ENCODE measurements around the gene SCAANT1.

SCAANT1 gene

GRCh38 chr3:63933459-63933858 is 21.3 kb upstream of the SCAANT1 start:
- DNase-seq: no peak

- no peak for DNase-seq
Observed at GRCh38 chr3:63932509-63933212, 20.5 kb upstream of the SCAANT1 start.

- no peak for DNase-seq
Observed at GRCh38 chr3:63931290-63931689, 19.1 kb upstream of the SCAANT1 start.

GRCh38 chr3:63927422-63928280 is 15.5 kb upstream of the SCAANT1 start:
- DNase-seq: no peak

- DNase-seq: no peak
Observed at GRCh38 chr3:63926309-63926708, 14.1 kb upstream of the SCAANT1 start.

GRCh38 chr3:63922491-63923199 is 10.5 kb upstream of the SCAANT1 start:
- DNase-seq: no peak

- DNase-seq: no peak
Observed at GRCh38 chr3:63921741-63922482, 9.7 kb upstream of the SCAANT1 start.

- DNase-seq: no peak
Observed at GRCh38 chr3:63920001-63920400, 7.8 kb upstream of the SCAANT1 start.

GRCh38 chr3:63918321-63918720 is 6.1 kb upstream of the SCAANT1 start:
- no peak for DNase-seq

- DNase-seq: no peak
Observed at GRCh38 chr3:63914312-63914711, 2.1 kb upstream of the SCAANT1 start.

GRCh38 chr3:63912768-63913588 is 795 bp upstream of the SCAANT1 start:
- DNase-seq: peak; percentile 68

GRCh38 chr3:63911509-63911872 is 692 bp downstream of the SCAANT1 start:
- no peak for DNase-seq

GRCh38 chr3:63910891-63911290 is 1.3 kb downstream of the SCAANT1 start:
- no peak for DNase-seq

GRCh38 chr3:63910001-63910400 is 2.2 kb downstream of the SCAANT1 start:
- no peak for DNase-seq

- no peak for DNase-seq
Observed at GRCh38 chr3:63909431-63909830, 2.8 kb downstream of the SCAANT1 start.

GRCh38 chr3:63908776-63909175 is 3.4 kb downstream of the SCAANT1 start:
- DNase-seq: no peak

GRCh38 chr3:63908081-63908736 is 4.0 kb downstream of the SCAANT1 start:
- DNase-seq: no peak

- DNase-seq: no peak
Observed at GRCh38 chr3:63905731-63906620, 6.2 kb downstream of the SCAANT1 start.

GRCh38 chr3:63900459-63900858 is 11.7 kb downstream of the SCAANT1 start:
- no peak for DNase-seq

GRCh38 chr3:63900010-63900409 is 12.2 kb downstream of the SCAANT1 start:
- no peak for DNase-seq
